Right lung (tissue), 5 donors: Measurements from ENCODE around the gene DCC. TPM values are rescaled to one million over a fixed set of nuclear protein-coding genes. Genes with fewer than 3 reads are reported as not detected.
"Not testable (repeated sequence)": the region's sequence is repeated elsewhere in the genome, so short reads cannot be mapped to it uniquely, and the experiment has no call there.

Experiments
- DNase-seq, 2 donors: peaks; one replicate each; pipeline ENCODE4 v3.0.0-alpha.2; 2013
- polyA plus RNA-seq, 5 donors: library from polyadenylated mRNA; unstranded; fragments of 120-200 nt; gene quantifications; one replicate each; pipeline versions ENCODE4 v1.2.1 to v1.2.3, GENCODE V29; 2013; ENCODE audit warnings: inconsistent platforms in 1 of 5, low replicate concordance in 1 of 5; ENCODE audit not compliant: insufficient read length in 5 of 5, insufficient read depth in 1 of 5

Gene DCC
- polyA plus RNA-seq, 5 donors, result 0.92 to 4.5 (median 2.5) TPM

- no peak for DNase-seq
These were observed 1150.0 kb downstream of the DCC start for GRCh38 chr18:53490019-53490418.

DNA sequence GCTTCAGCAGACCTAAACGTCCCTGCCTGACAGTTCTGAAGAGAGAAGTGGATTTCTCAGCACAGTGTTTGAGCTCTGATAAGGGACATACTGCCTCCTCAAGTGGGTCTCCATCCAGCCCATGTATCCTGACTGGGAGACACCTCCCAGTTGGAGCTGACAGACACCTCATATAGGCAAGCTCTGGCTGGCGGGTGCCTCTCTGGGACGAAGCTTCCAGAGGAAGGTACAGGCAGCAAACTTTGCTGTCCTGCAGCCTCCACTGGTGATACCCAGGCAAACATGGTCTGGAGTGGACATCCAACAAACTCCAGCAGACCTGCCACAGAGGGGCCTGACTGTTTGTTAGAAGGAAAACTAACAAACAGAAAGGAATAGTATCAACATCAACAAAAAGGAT lies 1156.0 kb downstream of the DCC start:
- DNase-seq, result no peak

- no peak for DNase-seq
These were observed 1164.0 kb downstream of the DCC start for GRCh38 chr18:53503914-53504441.

GRCh38 chr18:53508529-53508928 lies 1168.5 kb downstream of the DCC start:
- DNase-seq, result no peak

GRCh38 chr18:53509886-53510285 lies 1169.9 kb downstream of the DCC start:
- no peak for DNase-seq

GRCh38 chr18:53511725-53512124 lies 1171.7 kb downstream of the DCC start:
- not testable (repeated sequence) for DNase-seq

DNA sequence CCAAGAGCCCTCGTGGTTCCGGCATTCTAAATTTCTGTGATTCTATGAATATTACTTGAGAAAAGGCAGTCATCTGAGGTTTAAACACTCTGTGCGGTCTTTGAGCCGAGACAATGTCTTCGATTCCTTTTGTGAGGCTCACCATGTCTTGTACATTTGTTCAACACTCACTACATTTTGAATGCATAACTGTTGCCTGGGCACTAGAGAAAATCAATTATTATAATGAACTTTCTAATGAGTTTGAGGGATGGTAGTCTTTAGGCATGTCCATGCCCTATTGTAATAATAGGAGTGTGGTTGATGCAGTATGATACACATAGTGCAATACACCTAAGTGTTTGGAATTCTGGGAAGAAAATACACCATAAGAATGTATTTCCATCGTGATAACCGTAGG lies 1181.1 kb downstream of the DCC start:
- no peak for DNase-seq

GRCh38 chr18:53526101-53526870 lies 1186.3 kb downstream of the DCC start:
- DNase-seq, result no peak

GRCh38 chr18:53527365-53527764 lies 1187.4 kb downstream of the DCC start:
- no peak for DNase-seq

GRCh38 chr18:53531187-53531586 lies 1191.2 kb downstream of the DCC start:
- DNase-seq, result no peak

GRCh38 chr18:53531896-53532295 lies 1191.9 kb downstream of the DCC start:
- no peak for DNase-seq

- no peak for DNase-seq
These were observed 1194.2 kb downstream of the DCC start for GRCh38 chr18:53534203-53534602.

DNA sequence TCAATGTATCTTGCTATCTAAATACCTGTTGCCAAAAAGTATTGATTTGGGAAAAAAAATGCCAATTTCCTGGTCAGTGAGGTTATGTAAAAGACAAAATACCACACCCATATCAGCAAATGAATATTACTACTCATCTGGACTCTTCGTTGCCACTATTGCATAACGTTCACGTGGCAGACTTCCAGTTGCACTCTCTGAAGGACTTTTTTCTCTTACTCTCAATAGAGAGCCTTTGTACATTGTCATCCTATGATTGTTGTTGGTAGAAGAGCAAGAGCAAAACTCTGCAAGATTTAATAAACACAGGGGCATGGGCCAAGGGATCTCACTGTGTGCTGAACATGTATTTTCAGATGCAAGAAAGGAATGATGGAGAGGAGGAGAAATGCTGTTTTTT lies 1194.7 kb downstream of the DCC start:
- no peak for DNase-seq

GRCh38 chr18:53536908-53537307 lies 1196.9 kb downstream of the DCC start:
- no peak for DNase-seq

- no peak for DNase-seq
These were observed 1201.9 kb downstream of the DCC start for GRCh38 chr18:53541924-53542323.

DNA sequence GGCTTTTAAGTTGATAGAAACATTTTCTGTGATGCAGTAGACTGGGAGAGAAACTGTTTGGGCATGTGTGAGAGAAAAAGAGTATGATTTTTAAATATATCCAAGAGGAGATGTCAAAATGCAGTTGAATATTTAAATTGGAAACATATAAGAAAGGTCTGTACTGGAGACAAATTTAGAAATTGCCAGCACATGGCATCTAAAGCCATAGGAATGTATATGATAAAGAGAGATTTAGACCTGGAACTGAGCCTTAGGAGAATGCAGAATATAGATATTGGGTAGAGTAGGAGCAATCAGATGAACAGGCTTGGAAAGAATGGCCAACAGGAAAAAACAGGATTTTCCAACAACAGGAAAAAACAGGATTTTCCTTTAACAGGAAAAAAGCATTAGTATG lies 1203.7 kb downstream of the DCC start:
- DNase-seq, result no peak

DNA sequence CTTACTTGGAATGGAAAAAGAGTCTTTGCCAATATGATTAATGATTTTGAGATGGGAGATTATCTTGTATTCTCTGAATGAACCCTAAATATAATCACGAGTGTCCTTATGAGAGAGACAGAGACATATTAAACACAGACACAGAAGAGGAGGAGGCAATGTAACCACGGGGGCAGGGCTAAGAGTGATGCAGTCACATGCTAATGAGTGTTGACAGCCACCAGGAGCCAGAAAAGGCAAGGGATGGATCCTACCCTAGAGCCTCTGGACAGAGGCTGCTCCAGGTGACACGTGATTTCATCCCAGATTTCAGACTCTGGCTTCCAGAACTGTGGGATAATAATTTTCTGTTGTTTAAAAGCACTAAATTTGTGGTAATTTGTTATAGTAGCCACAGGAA lies 1204.9 kb downstream of the DCC start:
- no peak for DNase-seq

- no peak for DNase-seq
These were observed 1212.0 kb downstream of the DCC start for GRCh38 chr18:53551868-53552426.

GRCh38 chr18:53553030-53553429 lies 1213.0 kb downstream of the DCC start:
- DNase-seq, result no peak

- no peak for DNase-seq
These were observed 1216.5 kb downstream of the DCC start for GRCh38 chr18:53556450-53556849.

DNA sequence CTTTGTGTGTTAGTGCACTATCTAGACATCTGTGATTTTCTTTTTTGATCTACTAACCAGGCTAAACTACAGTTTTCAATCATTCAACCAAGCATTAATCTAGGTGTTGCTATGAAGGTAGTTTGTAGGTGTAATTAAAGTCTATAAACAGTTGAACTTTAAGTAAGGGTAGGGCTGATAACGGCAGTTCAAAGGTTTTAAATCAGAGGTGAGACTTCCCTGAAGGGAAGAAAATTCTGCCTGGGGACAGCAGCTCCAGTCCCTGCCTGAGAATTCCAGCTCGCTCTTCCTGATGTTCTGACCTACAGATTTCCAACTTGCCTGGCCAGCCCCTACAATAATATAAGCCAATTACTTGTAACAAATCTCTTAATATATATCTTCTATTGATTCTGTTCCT lies 1220.5 kb downstream of the DCC start:
- DNase-seq, result no peak

DNA sequence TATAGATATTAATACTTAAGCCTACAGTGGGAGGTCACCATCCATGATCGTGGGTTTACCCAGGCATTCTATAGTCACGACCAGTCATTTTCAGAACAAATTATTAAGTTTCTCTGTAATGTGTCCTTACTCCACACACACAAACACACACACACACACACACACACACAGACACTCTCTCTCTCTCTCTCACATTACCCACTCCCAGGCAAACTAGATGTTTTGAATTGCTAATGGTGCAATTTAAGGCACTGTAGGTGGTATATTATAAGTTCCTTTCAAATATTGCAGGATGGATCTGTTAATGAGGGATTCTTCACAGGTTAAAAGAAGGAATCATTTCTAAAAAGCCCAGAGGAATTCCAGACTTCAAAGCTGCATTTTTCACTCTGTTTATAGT lies 1226.6 kb downstream of the DCC start:
- DNase-seq, result no peak

- DNase-seq, result peak; percentile 1 to 10
These were observed 1228.1 kb downstream of the DCC start for GRCh38 chr18:53567929-53568574.
